Panc1 (cell line): Measurements from ENCODE around the gene ASIC3.
A peak's percentile ranks its signal among the peaks of the same experiment; 100 is the strongest.

Experiments used
- CTCF ChIP-seq: fragments of 450-650 bp; IDR thresholded peaks from 2 replicates; pipeline ENCODE4 v1.5.1; 2017; ENCODE audit warnings: mild to moderate bottlenecking
- POLR2AphosphoS5 ChIP-seq: IDR thresholded peaks from 2 replicates; pipeline ENCODE4 v1.6.1; 2012; ENCODE audit warnings: mild to moderate bottlenecking, low read depth, low read length, moderate library complexity
- REST ChIP-seq, 2 experiments: IDR thresholded peaks; 2 replicates each; pipeline ENCODE4 v1.6.1; 2011 to 2012; ENCODE audit warnings: low read depth in 2 of 2, control low read depth in 1 of 2, low read length in 1 of 2, mild to moderate bottlenecking in 1 of 2, moderate library complexity in 1 of 2; ENCODE audit not compliant: insufficient read depth in 1 of 2
- SIN3A ChIP-seq: IDR thresholded peaks from 2 replicates; pipeline ENCODE4 v1.6.1; 2012; ENCODE audit warnings: low read depth, mild to moderate bottlenecking, low read length, moderate library complexity, borderline replicate concordance; ENCODE audit not compliant: insufficient read depth
- TCF7L2 ChIP-seq: IDR thresholded peaks from 2 replicates; pipeline ENCODE4 v1.6.1; 2011; ENCODE audit warnings: mild to moderate bottlenecking, low read depth, low read length, inconsistent platforms

- TF ChIP-seq POLR2AphosphoS5 (peak; percentile 15), CTCF (no peak), REST (IDR thresholded peaks at IDR 0.05; ENCODE audit: insufficient read depth in 1 of 2, low read depth in 2 of 2, low read length in 1 of 2) (0 out of 4 replicates have a peak, but pooled peaks of 1 of the 2 experiments have one; percentile 7), SIN3A (no peak), TCF7L2 (no peak)
Observed at GRCh38 chr7:151078233-151079040, 30.1 kb downstream of the ASIC3 start.
